Sigmoid colon (tissue), 7 donors: Measurements from ENCODE around the gene QTRT2. TPM values are rescaled to one million over a fixed set of nuclear protein-coding genes. Genes with fewer than 3 reads are reported as not detected.

Experiments
- DNase-seq: peaks from one replicate; pipeline ENCODE4 v3.0.0-alpha.2; 2019
- H3K27ac ChIP-seq, 4 donors: fragments of 200-600 bp; sonication (generic); one replicate each; pipeline ENCODE4 v1.5.1; 2016 to 2019; ENCODE audit warnings: mild to moderate bottlenecking in 1 of 4
- H3K27me3 ChIP-seq, 3 donors: fragments of 200-600 bp; sonication (generic); one replicate each; pipeline ENCODE4 v1.5.1; 2019; ENCODE audit warnings: mild to moderate bottlenecking in 1 of 3
- H3K36me3 ChIP-seq, 4 donors: fragments of 200-600 bp; sonication (generic); one replicate each; pipeline ENCODE4 v1.5.1; 2016 to 2019
- H3K4me1 ChIP-seq, 4 donors: fragments of 200-600 bp; sonication (generic); one replicate each; pipeline ENCODE4 v1.5.1; 2017 to 2019
- H3K4me3 ChIP-seq, 4 donors: fragments of 200-600 bp; sonication (generic); one replicate each; pipeline ENCODE4 v1.5.1; 2017 to 2019; ENCODE audit warnings: mild to moderate bottlenecking in 2 of 4, moderate library complexity in 1 of 4
- H3K9me3 ChIP-seq, 4 donors: fragments of 200-600 bp in 3 of 4; sonication (generic) in 3 of 4; one replicate each; pipeline versions ENCODE4 v1.5.1 to v1.6.1; 2013 to 2019
- CTCF ChIP-seq, 4 experiments: fragments of 450-650 bp in 3 of 4; fragments of 200-600 bp in 1 of 4; IDR thresholded peaks; one replicate each; pipeline ENCODE4 v1.5.1; 2016 to 2019; ENCODE audit warnings: antibody characterized with exemption in 4 of 4, mild to moderate bottlenecking in 3 of 4, moderate library complexity in 2 of 4
- EP300 ChIP-seq, 4 donors: sonication (generic); formaldehyde crosslinking; IDR thresholded peaks; one replicate each; pipeline ENCODE4 v1.6.1; 2017; ENCODE audit warnings: antibody characterized with exemption in 4 of 4
- POLR2A ChIP-seq, 2 donors: fragments of 450-650 bp; IDR thresholded peaks; one replicate each; pipeline ENCODE4 v1.6.1; 2016; ENCODE audit warnings: antibody characterized with exemption in 2 of 2, mild to moderate bottlenecking in 2 of 2, moderate library complexity in 2 of 2
- POLR2AphosphoS5 ChIP-seq, 4 donors: sonication (generic); formaldehyde crosslinking; IDR thresholded peaks; one replicate each; pipeline ENCODE4 v1.6.1; 2017; ENCODE audit warnings: antibody characterized with exemption in 4 of 4
- WGBS, 2 donors: extraction: QIAGEN DNeasy Blood & Tissue Kit; methylation state at CpG; one replicate each; pipeline ENCODE4 v1.1.7; 2013; 5-methylcytosine and 5-hydroxymethylcytosine counted together
- intact Hi-C: fragments of 100-400 bp; cut with DNase I; formaldehyde crosslinking; loops from one replicate; pipeline ENCODE4 v1.15.1; 2023
- polyA plus RNA-seq, 3 donors: library from polyadenylated mRNA; stranded (reverse); fragments of 200-250 nt; gene quantifications; one replicate each; pipeline ENCODE4 v1.2.3, GENCODE V29; 2013
- total RNA-seq, 4 donors: library from RNA; depleted of rRNA; stranded (reverse); fragments of >200 nt; gene quantifications; one replicate each; pipeline ENCODE4 v1.1.0, GENCODE V29; 2016
- donor health status: healthy with polysubstance abuse.
- donor health status: Bipolar disorder and iron deficiency.
- donor health status: healthy.

Gene QTRT2
- total and polyA plus RNA-seq, 7 donors = 5.8 to 17.5 (median 10.2) TPM

GRCh38 chr3:114089675-114090074 lies 33.1 kb downstream of the QTRT2 start:
- Histone ChIP-seq H3K9me3 (no peaks in the 10 kb centered on the region), H3K36me3 (peaks cover 7 to 35% (median 15%) of the 10 kb centered on the region in 4 donors), H3K4me3 (no peak overlapping the region), H3K27me3 (no peaks in the 10 kb centered on the region), H3K27ac (no peak overlapping the region), H3K4me1 (no peaks in the 10 kb centered on the region)
- intact Hi-C loops = no loop called here
- TF ChIP-seq POLR2AphosphoS5 (IDR thresholded peaks at IDR 0.05) = no peak
- no peak for TF ChIP-seq EP300 (IDR thresholded peaks at IDR 0.05)
- TF ChIP-seq CTCF (IDR thresholded peaks at IDR 0.05) = no peak
- TF ChIP-seq POLR2A (IDR thresholded peaks at IDR 0.05) = no peak
- DNase-seq = no peak

DNA sequence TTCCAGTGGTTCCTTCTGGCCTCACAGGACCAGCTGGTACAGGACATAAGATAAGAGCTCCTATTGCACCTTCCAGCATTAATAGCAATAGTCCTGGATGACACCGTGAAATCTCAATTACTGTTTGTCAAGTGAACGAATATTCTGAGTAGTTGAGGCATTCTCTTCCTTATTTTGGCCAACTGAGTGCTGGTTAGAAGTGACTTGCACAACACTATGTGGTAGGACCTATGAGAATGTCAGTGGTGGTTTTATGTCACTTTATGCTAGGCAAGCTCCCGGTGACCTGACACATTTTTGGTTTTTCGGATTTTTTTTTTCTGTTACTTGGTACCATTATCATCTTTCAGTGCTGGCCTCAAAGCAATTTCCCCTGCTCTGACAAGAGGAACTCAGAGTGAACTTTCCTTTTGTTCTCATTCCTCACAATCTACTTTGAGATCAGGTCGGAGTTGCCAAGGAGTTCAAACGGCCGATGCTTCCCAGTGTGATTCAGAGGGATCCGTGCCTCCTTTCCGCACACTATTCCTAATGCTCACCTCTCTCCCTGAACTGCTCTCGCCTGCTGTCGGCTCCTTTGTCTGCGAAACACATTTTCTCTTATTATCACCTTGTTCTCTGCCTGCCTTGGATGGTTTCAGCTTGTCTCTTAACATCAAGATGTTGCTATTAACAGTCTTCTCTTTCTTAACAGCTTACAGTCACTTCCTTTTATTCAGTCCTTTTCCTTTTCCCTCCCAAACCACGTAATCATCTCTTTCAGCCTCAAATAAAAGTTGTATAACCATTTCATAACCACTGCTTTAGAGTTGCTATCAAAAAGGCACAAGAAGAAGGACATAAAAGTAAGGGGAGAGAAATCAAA lies 35.8 kb downstream of the QTRT2 start:
- no peak for TF ChIP-seq POLR2AphosphoS5 (IDR thresholded peaks at IDR 0.05)
- TF ChIP-seq POLR2A (IDR thresholded peaks at IDR 0.05) = no peak
- TF ChIP-seq EP300 (IDR thresholded peaks at IDR 0.05) = no peak
- no peak for TF ChIP-seq CTCF (IDR thresholded peaks at IDR 0.05)
- no peaks in the 10 kb centered on the region for H3K4me1 ChIP-seq
- 51 to 64% methylated on average over 13 of the region's 13 CpGs for whole genome bisulfite sequencing, 2 donors
- H3K9me3 ChIP-seq = no peaks in the 10 kb centered on the region
- peaks cover 0 to 8% (median 2%) of the 10 kb centered on the region in 4 donors for H3K36me3 ChIP-seq
- no peak for DNase-seq
- peak overlapping the region in 1 of 4 donors; percentile 29 for H3K27ac ChIP-seq
- intact Hi-C loops = no loop called here
- H3K27me3 ChIP-seq = no peaks in the 10 kb centered on the region
- no peak overlapping the region for H3K4me3 ChIP-seq

DNA sequence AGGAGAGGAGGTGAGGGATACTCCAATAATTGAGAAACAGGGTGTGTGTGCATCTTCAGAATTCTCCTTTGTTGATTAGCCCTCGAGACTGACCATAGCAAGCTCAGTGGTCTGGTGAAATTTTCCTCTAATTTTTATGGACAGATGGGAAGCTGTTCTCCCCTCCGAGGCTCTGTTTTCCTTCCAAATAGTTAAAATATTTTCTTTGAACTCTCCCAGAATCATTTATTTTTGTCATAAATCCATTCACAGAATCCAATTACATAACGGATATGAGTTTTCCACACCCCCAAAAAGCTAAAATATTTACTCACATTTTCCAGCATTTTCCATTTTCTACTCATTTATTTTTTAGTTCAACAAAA lies 36.5 kb downstream of the QTRT2 start:
- Histone ChIP-seq H3K4me3 (no peak overlapping the region), H3K4me1 (no peaks in the 10 kb centered on the region), H3K27ac (peak overlapping the region in 1 of 4 donors; percentile 29), H3K27me3 (no peaks in the 10 kb centered on the region), H3K9me3 (no peaks in the 10 kb centered on the region), H3K36me3 (peaks cover 0 to 2% (median 0%) of the 10 kb centered on the region in 4 donors)
- TF ChIP-seq POLR2AphosphoS5 (IDR thresholded peaks at IDR 0.05) = no peak
- no peak for TF ChIP-seq EP300 (IDR thresholded peaks at IDR 0.05)
- no peak for TF ChIP-seq POLR2A (IDR thresholded peaks at IDR 0.05)
- TF ChIP-seq CTCF (IDR thresholded peaks at IDR 0.05) = no peak
- DNase-seq = no peak
- 32 to 62% methylated on average over 3 of the region's 3 CpGs for WGBS, 2 donors
- intact Hi-C loops = no loop called here

DNA sequence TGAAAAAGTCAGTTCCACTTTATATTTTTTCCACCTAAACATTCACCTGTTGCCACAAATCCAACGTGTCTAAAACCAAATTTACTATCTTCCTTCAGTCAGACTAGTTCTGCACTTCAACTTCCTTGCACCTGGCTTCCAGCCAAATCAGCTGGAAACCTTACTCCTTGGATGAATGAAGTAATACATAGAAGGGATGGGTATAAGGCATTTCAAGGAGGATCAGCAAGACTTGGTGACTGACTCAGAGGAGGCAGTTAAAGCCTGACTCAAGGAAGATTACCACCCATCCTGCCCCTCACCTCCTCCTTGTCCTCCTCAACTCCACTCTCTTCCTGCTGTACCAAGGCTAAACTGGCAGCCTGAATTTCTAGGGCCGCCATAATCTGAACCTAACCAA lies 37.1 kb downstream of the QTRT2 start:
- DNase-seq = peak; percentile 63
- H3K36me3 ChIP-seq = no peaks in the 10 kb centered on the region
- H3K27ac ChIP-seq = no peak overlapping the region
- H3K27me3 ChIP-seq = no peaks in the 10 kb centered on the region
- H3K9me3 ChIP-seq = no peaks in the 10 kb centered on the region
- H3K4me1 ChIP-seq = no peaks in the 10 kb centered on the region
- intact Hi-C loops = no loop called here
- no peak overlapping the region for H3K4me3 ChIP-seq
- TF ChIP-seq CTCF (IDR thresholded peaks at IDR 0.05) (no peak), POLR2A (IDR thresholded peaks at IDR 0.05) (no peak), POLR2AphosphoS5 (IDR thresholded peaks at IDR 0.05) (no peak), EP300 (IDR thresholded peaks at IDR 0.05) (no peak)
- 44 to 54% methylated on average over 2 of the region's 2 CpGs for WGBS, 2 donors
